HepG2 (cell line): ENCODE measurements around the gene PRR23E. TPM values are rescaled to one million over a fixed set of nuclear protein-coding genes. Genes with fewer than 3 reads are reported as not detected.

ENCODE experiments used
- ATAC-seq: fragments of 200-7000 bp; cut with Tn5 transposase; 3 replicates; pipeline ENCODE4 v1.9.1; 2020; ENCODE audit warnings: mild to moderate bottlenecking, moderate library complexity
- BruUV-seq: library from RNA; stranded (reverse); fragments of 400-500 nt; replicated peaks from 2 replicates; lab custom pipeline; 2021; lab: Mats Ljungman, UMichigan
- CTCF ChIA-PET: fragments of 300-600 bp; formaldehyde crosslinking; extraction: SDS; loops from one replicate; lab custom pipeline; 2021; ENCODE audit warnings: low total read pairs, inconsistent platforms, low intra/inter-chr PET ratio; lab: Yijun Ruan, JAX
- POLR2A ChIA-PET: fragments of 350-600 bp; sonication (Branson Sonifier 250); formaldehyde crosslinking; loops from one replicate; lab custom pipeline; 2020; ENCODE audit warnings: antibody characterized with exemption, inconsistent platforms; lab: Yijun Ruan, JAX
- DNase-seq: peaks from one replicate; pipeline ENCODE4 v3.0.0-alpha.2; 2015; ENCODE audit warnings: low spot score
- FAIRE-seq: peaks from 3 replicates; lab custom pipeline; 2011; peaks lifted over from hg19 to GRCh38; lab: Jason Lieb, UNC
- H2AFZ ChIP-seq: one replicate; pipeline ENCODE4 v1.6.1; 2011; ENCODE audit warnings: low read length, inconsistent platforms
- H3K27ac ChIP-seq: fragments of 300-600 bp; 3 replicates; pipeline ENCODE4 v1.8.0; 2011; ENCODE audit warnings: mixed run types, mild to moderate bottlenecking, mixed read lengths, low read length, inconsistent platforms; ENCODE audit not compliant: insufficient read depth; ENCODE audit errors: extremely low read length
- H3K27me3 ChIP-seq, 2 experiments: fragments of 200-600 bp in 1 of 2; 2 replicates in 1 of 2; 3 replicates in 1 of 2; pipeline versions ENCODE4 v1.6.0 to v1.8.0; 2011; ENCODE audit warnings: low read length in 2 of 2, mild to moderate bottlenecking in 2 of 2, moderate library complexity in 2 of 2, inconsistent platforms in 1 of 2; ENCODE audit not compliant: insufficient read depth in 2 of 2, control insufficient read depth in 1 of 2
- H3K36me3 ChIP-seq, 2 experiments: fragments of 200-600 bp in 1 of 2; replicated peaks in 1 of 2; 2 replicates in 1 of 2; 3 replicates in 1 of 2; pipeline versions ENCODE4 v1.5.1 to v1.8.0; 2011; ENCODE audit warnings: low read length in 2 of 2, inconsistent platforms in 1 of 2; ENCODE audit not compliant: insufficient read depth in 2 of 2, control insufficient read depth in 1 of 2
- H3K4me1 ChIP-seq: 2 replicates; pipeline ENCODE4 v1.5.1; 2012; ENCODE audit warnings: low read length, inconsistent platforms; ENCODE audit not compliant: insufficient read depth
- H3K4me2 ChIP-seq: 2 replicates; pipeline ENCODE4 v1.6.0; 2011; ENCODE audit warnings: low read depth, low read length, inconsistent platforms
- H3K4me3 ChIP-seq, 3 experiments: fragments of 200-600 bp in 1 of 3; sonication (generic), shearing (Covaris generic) in 1 of 3; replicated peaks in 1 of 3; 2 replicates each; pipeline ENCODE4 v1.5.1; 2011 to 2016; ENCODE audit warnings: low read length in 3 of 3, inconsistent platforms in 2 of 3, low read depth in 2 of 3, mild to moderate bottlenecking in 2 of 3, control low read depth in 1 of 3, mixed read lengths in 1 of 3; ENCODE audit not compliant: insufficient read depth in 1 of 3
- H3K79me2 ChIP-seq: one replicate; pipeline ENCODE4 v1.6.1; 2011; ENCODE audit warnings: low read length, inconsistent platforms; ENCODE audit not compliant: insufficient read depth
- H3K9ac ChIP-seq: 2 replicates; pipeline ENCODE4 v1.6.0; 2011; ENCODE audit warnings: mild to moderate bottlenecking, low read depth, low read length, inconsistent platforms; ENCODE audit not compliant: insufficient read depth
- H3K9me3 ChIP-seq: 2 replicates; pipeline ENCODE4 v1.5.1; 2012; ENCODE audit warnings: mild to moderate bottlenecking, low read length
- H4K20me1 ChIP-seq: 2 replicates; pipeline ENCODE4 v1.6.0; 2011; ENCODE audit warnings: inconsistent platforms, mild to moderate bottlenecking, low read length, moderate library complexity; ENCODE audit not compliant: insufficient read depth
- BORCS8-MEF2B ChIP-seq: sonication (generic); formaldehyde crosslinking; IDR thresholded peaks from 2 replicates; pipeline ENCODE4 v1.8.0; 2022; ENCODE audit warnings: mild to moderate bottlenecking, missing genetic modification reagents
- CCDC6 ChIP-seq: sonication (generic); formaldehyde crosslinking; IDR thresholded peaks from 2 replicates; pipeline ENCODE4 v1.8.1; 2022; ENCODE audit warnings: mild to moderate bottlenecking, missing genetic modification reagents, moderate library complexity
- LBX2 ChIP-seq: sonication (generic); formaldehyde crosslinking; IDR thresholded peaks from 2 replicates; pipeline ENCODE4 v1.5.0; 2020; ENCODE audit warnings: missing genetic modification reagents, mild to moderate bottlenecking, borderline replicate concordance
- ONECUT2 ChIP-seq: sonication (generic); formaldehyde crosslinking; IDR thresholded peaks from 2 replicates; pipeline ENCODE4 v1.4.0; 2020; ENCODE audit warnings: missing genetic modification reagents
- TERF1 ChIP-seq: sonication (generic); formaldehyde crosslinking; IDR thresholded peaks from 2 replicates; pipeline ENCODE4 v1.8.0; 2022; ENCODE audit warnings: mild to moderate bottlenecking, missing genetic modification reagents, moderate library complexity
- ZBTB34 ChIP-seq: sonication (generic); formaldehyde crosslinking; IDR thresholded peaks from 2 replicates; pipeline ENCODE4 v1.8.0; 2022; ENCODE audit warnings: mild to moderate bottlenecking, missing genetic modification reagents
- ZEB1 ChIP-seq: IDR thresholded peaks from 2 replicates; pipeline ENCODE4 v1.6.1; 2012; ENCODE audit warnings: mild to moderate bottlenecking, low read depth, inconsistent platforms; ENCODE audit not compliant: insufficient replicate concordance
- ZKSCAN5 ChIP-seq: sonication (generic); formaldehyde crosslinking; IDR thresholded peaks from 2 replicates; pipeline ENCODE4 v1.5.1; 2020; ENCODE audit warnings: mild to moderate bottlenecking, missing genetic modification reagents
- ZNF75D ChIP-seq: sonication (generic); formaldehyde crosslinking; IDR thresholded peaks from 2 replicates; pipeline ENCODE4 v1.8.1; 2023; ENCODE audit warnings: missing genetic modification reagents, mild to moderate bottlenecking, borderline replicate concordance
- WGBS: methylation state at CpG from one replicate; pipeline ENCODE4 v1.1.6; 2017; ENCODE audit warnings: low lambda C conversion rate; 5-methylcytosine and 5-hydroxymethylcytosine counted together
- in situ Hi-C: cut with HindIII; loops from 2 replicates; pipeline ENCODE4 v1.10.0; 2017; ENCODE audit warnings: low pct_unique_long_range_greater_than_20kb; ENCODE audit not compliant: extremely low pct_ligation_motif_present
- intact Hi-C: fragments of 100-400 bp; cut with micrococcal nuclease; formaldehyde crosslinking; loops from one replicate; pipeline ENCODE4 v1.10.0; 2022; ENCODE audit not compliant: unreplicated experiment
- polyA plus RNA-seq, 8 experiments: library from polyadenylated mRNA; depleted of rRNA in 3 of 8; stranded (reverse) in 7 of 8; unstranded in 1 of 8; fragments of >200 nt; fragmentation: Illumina TruSeq in 4 of 8; extraction: Trizol in 4 of 8; gene quantifications; 2 replicates each; pipeline versions ENCODE4 v1.2.1 to v1.2.3, GENCODE V29; 2011 to 2016; ENCODE audit warnings: low read depth in 4 of 8, missing spikeins in 1 of 8, mixed read lengths in 1 of 8; ENCODE audit not compliant: insufficient read depth in 1 of 8
- total RNA-seq, 5 experiments: library from RNA; depleted of rRNA; stranded (reverse); fragments of >200 nt; fragmentation: Illumina TruSeq; extraction: Trizol; gene quantifications; 2 replicates each; pipeline ENCODE4 v1.2.3, GENCODE V29; 2016; ENCODE audit warnings: low read depth in 1 of 5

Gene PRR23E
- total and polyA plus RNA-seq, 2 of the 13 experiments (the other 11 are each of a cell fraction or from before 2014, with no cell fraction given), result not detected

- no peak overlapping the region for H3K4me3 ChIP-seq
- no peak overlapping the region for H2AFZ ChIP-seq
Observed at GRCh38 chr3:127172781-127173515, 20.0 kb upstream of the PRR23E start.

More at GRCh38 chr3:127172781-127173515, 20.0 kb upstream of the PRR23E start:
- Histone ChIP-seq H3K4me2 (no peak overlapping the region), H3K9me3 (no peaks in the 10 kb centered on the region), H3K27me3 (peaks cover 2 to 25% of the 10 kb centered on the region in 2 experiments; a peak in 3 of 5 replicates), H3K36me3 (no peaks in the 10 kb centered on the region), H3K9ac (no peak overlapping the region), H3K27ac (no peak overlapping the region), H3K79me2 (no peaks in the 10 kb centered on the region), H3K4me1 (no peaks in the 10 kb centered on the region), H4K20me1 (no peaks in the 10 kb centered on the region)
- WGBS, result 22% methylated on average over 15 of the region's 22 CpGs
- ChIA-PET CTCF (no interaction called here), POLR2A (no interaction called here)
- no peak for FAIRE-seq
- no peak for ATAC-seq
- intact Hi-C loops (no loop called here), in situ Hi-C loops (loop anchor here (5.0 kb wide), 1 partner anchor 421 kb away; no protein-coding TSS in a partner anchor)
- no TSS peak for BruUV-seq
- TF ChIP-seq BORCS8-MEF2B (CRISPR knock-in tag) (no peak), TERF1 (CRISPR knock-in tag) (no peak), LBX2 (CRISPR knock-in tag) (no peak), CCDC6 (CRISPR knock-in tag) (no peak), ZKSCAN5 (no peak), ZEB1 (no peak), ZNF75D (CRISPR knock-in tag) (no peak), ZBTB34 (no peak), ONECUT2 (no peak)
- DNase-seq, result no peak
